HG02642 (cell line): ENCODE measurements around the gene SLC34A3.

Source experiments
- ATAC-seq: cut with Tn5 transposase; IDR thresholded peaks from one replicate; pipeline ENCODE4 v1.9.1; 2021; ENCODE audit warnings: mild to moderate bottlenecking; ENCODE audit not compliant: unreplicated experiment, poor library complexity

Gene SLC34A3

DNA sequence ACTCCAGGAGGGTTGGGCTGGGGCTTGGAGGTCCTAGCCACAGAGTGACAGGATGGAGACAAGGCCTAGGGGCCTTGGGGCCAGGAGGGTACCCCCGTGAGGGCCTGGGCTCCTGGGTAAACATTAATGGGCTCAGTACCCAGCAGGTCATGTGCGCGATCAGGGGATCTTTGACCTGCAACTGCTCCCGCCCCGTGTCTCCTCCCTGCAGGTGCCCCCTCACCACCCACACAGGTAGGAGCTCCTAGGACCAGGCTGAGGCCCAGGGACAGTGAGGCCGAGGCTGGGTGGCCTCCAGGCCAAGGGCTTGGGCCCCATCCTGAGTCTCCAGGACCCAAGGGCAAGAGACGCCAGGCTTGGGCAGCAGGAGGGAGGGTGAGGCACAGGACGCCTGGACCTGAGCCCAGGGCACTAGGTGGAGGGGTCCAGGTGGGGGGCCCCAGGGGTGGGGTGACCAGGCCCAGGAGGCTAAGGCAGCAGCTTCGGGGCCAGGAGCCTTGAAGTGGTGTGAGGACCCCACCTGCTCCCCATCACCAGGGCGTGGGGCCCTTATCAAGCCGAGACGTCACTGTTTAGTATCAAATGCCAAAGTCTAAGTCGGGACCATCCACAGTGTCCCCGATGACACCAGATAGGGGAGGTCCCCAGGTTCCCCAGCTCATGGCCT lies at the start of gene SLC34A3:
SLC34A3 (plus strand) TSS at position 197 of the 667 bp plus-strand sequence. CDS start 802 bp downstream, outside the sequence.
- no peak for ATAC-seq

GRCh38 chr9:137181680-137182079 lies 49.0 kb upstream of the SLC34A3 start:
- no peak for ATAC-seq

- ATAC-seq, result no peak
These were observed 47.9 kb upstream of the SLC34A3 start for GRCh38 chr9:137182836-137183235.

GRCh38 chr9:137183980-137184595 lies 46.6 kb upstream of the SLC34A3 start:
- no peak for ATAC-seq

- no peak for ATAC-seq
These were observed 45.6 kb upstream of the SLC34A3 start for GRCh38 chr9:137184881-137185660.

GRCh38 chr9:137185921-137186320 lies 44.8 kb upstream of the SLC34A3 start:
- ATAC-seq, result no peak

GRCh38 chr9:137186385-137186784 lies 44.3 kb upstream of the SLC34A3 start:
- ATAC-seq, result no peak

GRCh38 chr9:137187386-137187785 lies 43.3 kb upstream of the SLC34A3 start:
- ATAC-seq, result no peak

- ATAC-seq, result no peak
These were observed 42.6 kb upstream of the SLC34A3 start for GRCh38 chr9:137188086-137188489.

GRCh38 chr9:137188490-137189296 lies 42.0 kb upstream of the SLC34A3 start, which contains the start of the genes ANAPC2 and SSNA1:
TSS of gene ANAPC2 (minus strand) at chr9:137188560. CDS start at chr9:137188532, 28 bp downstream.
TSS of gene SSNA1 (plus strand) at chr9:137188676. CDS start at chr9:137188727, 51 bp downstream.
- ATAC-seq, result peak; percentile 80

DNA sequence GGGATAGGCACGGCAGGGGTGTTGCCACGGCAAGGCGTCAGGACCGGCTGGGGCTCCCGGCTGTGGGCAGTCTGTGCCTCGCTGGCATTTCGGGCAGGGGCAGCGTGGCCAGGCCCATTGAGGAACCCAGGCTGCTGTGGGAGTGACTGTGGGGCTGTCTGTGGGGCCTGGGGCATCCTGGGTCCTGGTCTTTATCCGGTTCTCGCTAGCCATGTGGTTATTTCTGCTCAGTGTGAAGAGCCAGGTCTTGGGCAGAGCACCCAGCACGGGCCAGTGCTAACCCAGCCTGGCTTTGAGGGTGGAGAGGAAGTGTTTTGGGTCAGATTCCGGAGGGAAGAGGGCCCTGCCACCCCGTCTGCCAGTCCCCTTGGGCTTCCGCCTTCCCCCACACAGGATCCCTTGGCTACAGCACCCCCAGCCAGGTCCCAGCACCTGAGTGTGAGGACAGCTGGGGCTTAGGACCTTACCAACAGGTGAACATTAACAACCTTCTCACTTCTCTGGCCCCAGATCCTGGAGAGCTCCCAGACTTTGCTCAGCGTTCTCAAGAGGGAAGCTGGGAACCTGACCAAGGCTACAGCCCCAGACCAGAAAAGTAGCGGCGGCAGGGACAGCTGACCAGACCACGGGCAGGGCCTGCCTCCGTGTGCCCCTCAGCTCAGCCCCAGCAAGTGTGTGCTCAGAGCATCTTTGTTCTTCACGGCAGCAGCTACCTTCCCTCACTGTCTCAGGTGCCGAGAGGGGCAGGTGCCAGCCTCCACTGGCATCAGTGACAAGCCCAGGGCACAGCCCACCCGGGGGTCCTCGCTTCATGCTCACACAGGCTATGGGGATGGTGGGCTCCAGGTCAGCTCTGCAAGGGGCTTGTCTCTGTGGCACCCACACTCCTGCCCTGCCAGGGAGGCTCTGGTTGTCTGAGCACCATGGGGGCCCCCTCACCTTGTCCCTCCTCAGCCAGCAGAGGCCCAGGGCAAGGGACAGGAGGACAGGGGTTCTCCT lies 41.1 kb upstream of the SLC34A3 start:
- no peak for ATAC-seq

GRCh38 chr9:137190315-137190856 lies 40.3 kb upstream of the SLC34A3 start:
- ATAC-seq, result no peak

- ATAC-seq, result no peak
These were observed 39.5 kb upstream of the SLC34A3 start for GRCh38 chr9:137191245-137191644.

DNA sequence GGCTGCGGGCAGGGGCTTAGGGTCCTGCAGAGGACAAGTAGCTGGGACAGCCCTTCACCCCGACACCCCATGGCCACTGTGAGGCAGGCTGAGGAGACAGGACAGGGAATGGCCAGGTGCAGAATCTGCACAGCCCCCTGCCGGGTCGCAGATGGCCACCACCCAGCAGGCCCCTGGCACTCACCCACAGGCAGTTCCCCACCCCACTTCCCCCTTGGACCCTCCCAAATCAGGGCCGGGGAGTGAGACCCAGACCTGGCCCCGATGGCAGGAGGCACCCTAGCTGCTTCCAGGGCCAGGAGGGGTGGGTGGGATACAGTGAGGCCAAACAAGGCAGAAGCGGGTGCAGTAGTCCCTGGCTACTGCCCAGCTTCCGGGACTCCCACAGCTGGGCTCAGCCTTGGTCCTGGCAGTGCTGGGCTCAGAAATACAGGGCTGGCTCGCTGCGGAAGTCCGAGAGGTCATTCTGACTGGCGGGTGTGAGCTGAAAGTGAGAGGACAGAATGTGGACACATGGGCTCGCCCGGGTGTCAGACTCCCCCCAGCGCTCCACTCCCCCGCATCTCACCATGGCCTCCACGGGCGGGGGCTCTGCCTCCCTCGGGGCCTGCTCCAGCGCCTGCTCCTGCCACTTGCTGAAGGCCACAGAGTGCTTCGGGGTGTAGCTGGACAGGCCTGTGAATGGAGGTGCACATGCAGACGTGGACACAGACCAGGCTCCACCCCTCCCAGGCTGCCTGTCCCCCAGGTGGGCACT lies 38.8 kb upstream of the SLC34A3 start:
- ATAC-seq, result no peak

GRCh38 chr9:137192448-137192780 lies 38.3 kb upstream of the SLC34A3 start:
- no peak for ATAC-seq

DNA sequence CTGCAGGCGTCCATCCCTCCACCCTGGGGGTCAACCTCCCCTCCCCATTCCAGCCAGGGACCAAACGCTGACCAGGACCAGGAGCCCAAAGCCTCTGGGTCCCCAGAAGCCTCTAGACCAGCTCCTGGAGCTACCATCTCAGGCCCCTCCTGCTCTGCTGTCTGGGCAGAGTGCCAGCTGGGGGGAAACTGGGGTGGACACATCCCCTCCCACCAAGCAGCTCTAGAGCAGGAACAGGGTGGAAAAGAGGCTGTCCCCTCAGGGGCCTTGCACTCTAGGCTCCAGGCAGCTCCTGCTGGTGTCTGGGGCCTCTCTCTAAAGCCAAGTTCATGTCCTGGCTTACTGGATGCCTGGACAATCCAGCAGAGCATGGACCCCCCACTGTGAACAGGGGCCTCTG lies 37.8 kb upstream of the SLC34A3 start:
- ATAC-seq, result no peak

DNA sequence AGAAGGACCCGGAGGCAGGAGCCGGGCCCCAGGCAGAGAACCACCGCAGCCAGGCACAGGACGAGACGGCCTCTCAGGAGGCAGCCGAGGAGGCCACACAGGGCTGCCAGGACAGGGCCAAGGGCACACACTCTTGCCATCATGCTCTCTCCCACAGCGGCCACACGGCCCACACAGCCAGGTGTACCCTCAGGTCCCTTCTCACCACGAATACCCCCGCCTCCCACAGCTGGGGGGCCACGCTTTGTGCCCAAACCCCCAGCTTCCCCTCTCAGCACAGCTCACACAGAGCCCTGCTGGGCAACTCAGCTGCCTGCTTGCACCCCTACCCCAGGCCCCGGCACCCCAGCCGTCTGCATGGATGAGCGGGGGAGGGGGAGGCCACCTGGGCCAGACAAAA lies 36.9 kb upstream of the SLC34A3 start:
- no peak for ATAC-seq

- no peak for ATAC-seq
These were observed 36.3 kb upstream of the SLC34A3 start for GRCh38 chr9:137194388-137194787.
